CD14-positive monocyte (primary cell): ENCODE results near the gene RBM45. TPM values are rescaled to one million over a fixed set of nuclear protein-coding genes. Genes with fewer than 3 reads are reported as not detected.

Source experiments
- DNase-seq, 3 donors: peaks; one replicate each; pipeline ENCODE4 v3.0.0-alpha.2; 2011 to 2022
- H2AFZ ChIP-seq: 2 replicates; pipeline ENCODE4 v1.6.0; 2012; ENCODE audit warnings: mild to moderate bottlenecking, low read depth, low read length, inconsistent platforms; ENCODE audit not compliant: insufficient read depth, poor library complexity, severe bottlenecking
- H3K27ac ChIP-seq, 2 donors: 1 replicate in 1 of 2; 2 replicates in 1 of 2; pipeline ENCODE4 v1.5.1; 2012 to 2013; ENCODE audit warnings: low read length in 2 of 2, control low read depth in 1 of 2, inconsistent platforms in 1 of 2, low read depth in 1 of 2, mild to moderate bottlenecking in 1 of 2
- H3K27me3 ChIP-seq, 2 donors: one replicate each; pipeline versions ENCODE4 v1.6.0 to v1.6.1; 2011 to 2013; ENCODE audit warnings: low read length in 2 of 2; ENCODE audit not compliant: control insufficient read depth in 2 of 2, insufficient read depth in 2 of 2
- H3K36me3 ChIP-seq, 2 donors: replicated peaks in 1 of 2; 1 replicate in 1 of 2; 2 replicates in 1 of 2; pipeline versions ENCODE4 v1.5.1 to v1.6.1; 2012 to 2013; ENCODE audit warnings: low read length in 2 of 2, control low read depth in 1 of 2, inconsistent platforms in 1 of 2, mild to moderate bottlenecking in 1 of 2; ENCODE audit not compliant: insufficient read depth in 2 of 2, control insufficient read depth in 1 of 2
- H3K4me1 ChIP-seq, 2 donors: 1 replicate in 1 of 2; 2 replicates in 1 of 2; pipeline versions ENCODE4 v1.5.1 to v1.6.1; 2012 to 2013; ENCODE audit warnings: low read length in 2 of 2, control low read depth in 1 of 2, inconsistent platforms in 1 of 2, mild to moderate bottlenecking in 1 of 2, moderate library complexity in 1 of 2; ENCODE audit not compliant: insufficient read depth in 2 of 2, control insufficient read depth in 1 of 2
- H3K4me2 ChIP-seq: replicated peaks from 2 replicates; pipeline ENCODE3; 2012; ENCODE audit warnings: low read length, moderate library complexity, mild to moderate bottlenecking; ENCODE audit not compliant: poor library complexity, severe bottlenecking; ENCODE audit errors: extremely low read depth
- H3K4me3 ChIP-seq, 3 experiments: fragments of 200-600 bp in 1 of 3; sonication (generic) in 1 of 3; replicated peaks in 1 of 3; 1 replicate in 2 of 3; 2 replicates in 1 of 3; pipeline ENCODE4 v1.5.1; 2011 to 2013; ENCODE audit warnings: low read length in 3 of 3, mild to moderate bottlenecking in 3 of 3, control low read depth in 2 of 3, low read depth in 2 of 3, inconsistent platforms in 1 of 3, moderate library complexity in 1 of 3
- H3K79me2 ChIP-seq: 2 replicates; pipeline ENCODE4 v1.6.0; 2012; ENCODE audit warnings: mild to moderate bottlenecking, control low read depth, inconsistent platforms, low read length, moderate library complexity; ENCODE audit not compliant: insufficient read depth
- H3K9ac ChIP-seq: 2 replicates; pipeline ENCODE4 v1.6.0; 2017; ENCODE audit warnings: low read length, mild to moderate bottlenecking; ENCODE audit not compliant: insufficient read depth, poor library complexity, severe bottlenecking
- H3K9me3 ChIP-seq, 2 donors: replicated peaks in 1 of 2; 1 replicate in 1 of 2; 2 replicates in 1 of 2; pipeline versions ENCODE4 v1.5.1 to v1.6.1; 2012 to 2013; ENCODE audit warnings: low read length in 2 of 2, control low read depth in 1 of 2; ENCODE audit not compliant: control insufficient read depth in 1 of 2, insufficient read depth in 1 of 2
- H4K20me1 ChIP-seq: 2 replicates; pipeline ENCODE4 v1.6.0; 2012; ENCODE audit warnings: mild to moderate bottlenecking, low read length, control low read depth, moderate library complexity; ENCODE audit not compliant: insufficient read depth
- H3K27ac Mint-ChIP-seq, 7 donors: one replicate each; pipeline ENCODE4 v1.8.0; 2020; ENCODE audit warnings: mild to moderate bottlenecking in 7 of 7, mixed read lengths in 7 of 7, moderate library complexity in 6 of 7, inconsistent platforms in 2 of 7
- H3K27me3 Mint-ChIP-seq, 3 donors: one replicate each; pipeline ENCODE4 v1.8.0; 2021 to 2022; ENCODE audit warnings: low read depth in 3 of 3, mild to moderate bottlenecking in 3 of 3, mixed read lengths in 3 of 3, moderate library complexity in 3 of 3, inconsistent platforms in 1 of 3
- H3K36me3 Mint-ChIP-seq, 2 donors: one replicate each; pipeline ENCODE4 v1.8.0; 2020; ENCODE audit warnings: mixed read lengths in 2 of 2, inconsistent platforms in 1 of 2, mild to moderate bottlenecking in 1 of 2
- H3K4me1 Mint-ChIP-seq: one replicate; pipeline ENCODE4 v1.8.0; 2020; ENCODE audit warnings: mild to moderate bottlenecking, mixed read lengths
- H3K4me3 Mint-ChIP-seq, 2 donors: one replicate each; pipeline ENCODE4 v1.8.0; 2020; ENCODE audit warnings: mild to moderate bottlenecking in 2 of 2, mixed read lengths in 2 of 2, moderate library complexity in 1 of 2
- H3K9me3 Mint-ChIP-seq, 7 donors: one replicate each; pipeline ENCODE4 v1.8.0; 2020 to 2022; ENCODE audit warnings: mixed read lengths in 7 of 7, mild to moderate bottlenecking in 6 of 7, moderate library complexity in 6 of 7, inconsistent platforms in 2 of 7
- WGBS: methylation state at CpG from one replicate; pipeline ENCODE4 v1.1.5; 2013; ENCODE audit warnings: missing lambda C conversion rate; ENCODE audit not compliant: insufficient coverage; 5-methylcytosine and 5-hydroxymethylcytosine counted together
- intact Hi-C, 2 donors: fragments of 100-400 bp; cut with micrococcal nuclease; formaldehyde crosslinking; loops; one replicate each; pipeline versions ENCODE4 v1.15.0 to v1.15.1; 2023
- polyA plus RNA-seq, 3 donors: library from polyadenylated mRNA; depleted of rRNA in 1 of 3; unstranded in 2 of 3; stranded (reverse) in 1 of 3; fragments of 300-500 nt in 2 of 3; fragments of >200 nt in 1 of 3; fragmentation: Illumina TruSeq in 2 of 3; gene quantifications; 1 replicate in 2 of 3; 2 replicates in 1 of 3; pipeline ENCODE4 v1.2.3, GENCODE V29; 2012 to 2021
- TF ChIP-seq, protein P1 (sequence below): fragments of 200-600 bp; IDR thresholded peaks from one replicate; pipeline ENCODE4 v1.8.0; 2022; ENCODE audit warnings: antibody characterized with exemption, mild to moderate bottlenecking

Gene RBM45
- polyA plus RNA-seq, 3 donors, result 5.7 to 6.6 (median 5.9) TPM

- H3K4me3 Mint-ChIP-seq, result no peak overlapping the region
- no peak overlapping the region for H2AFZ ChIP-seq
- no peak overlapping the region for H3K27ac ChIP-seq
- no peaks in the 10 kb centered on the region for H3K9me3 ChIP-seq
- DNase-seq, result no peak
- H3K36me3 ChIP-seq, result no peaks in the 10 kb centered on the region
- H3K27me3 ChIP-seq, result no peaks in the 10 kb centered on the region
- no peak overlapping the region for H3K9ac ChIP-seq
- TF ChIP-seq, protein P1, sequence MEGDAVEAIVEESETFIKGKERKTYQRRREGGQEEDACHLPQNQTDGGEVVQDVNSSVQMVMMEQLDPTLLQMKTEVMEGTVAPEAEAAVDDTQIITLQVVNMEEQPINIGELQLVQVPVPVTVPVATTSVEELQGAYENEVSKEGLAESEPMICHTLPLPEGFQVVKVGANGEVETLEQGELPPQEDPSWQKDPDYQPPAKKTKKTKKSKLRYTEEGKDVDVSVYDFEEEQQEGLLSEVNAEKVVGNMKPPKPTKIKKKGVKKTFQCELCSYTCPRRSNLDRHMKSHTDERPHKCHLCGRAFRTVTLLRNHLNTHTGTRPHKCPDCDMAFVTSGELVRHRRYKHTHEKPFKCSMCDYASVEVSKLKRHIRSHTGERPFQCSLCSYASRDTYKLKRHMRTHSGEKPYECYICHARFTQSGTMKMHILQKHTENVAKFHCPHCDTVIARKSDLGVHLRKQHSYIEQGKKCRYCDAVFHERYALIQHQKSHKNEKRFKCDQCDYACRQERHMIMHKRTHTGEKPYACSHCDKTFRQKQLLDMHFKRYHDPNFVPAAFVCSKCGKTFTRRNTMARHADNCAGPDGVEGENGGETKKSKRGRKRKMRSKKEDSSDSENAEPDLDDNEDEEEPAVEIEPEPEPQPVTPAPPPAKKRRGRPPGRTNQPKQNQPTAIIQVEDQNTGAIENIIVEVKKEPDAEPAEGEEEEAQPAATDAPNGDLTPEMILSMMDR, result no peak
- H3K4me3 ChIP-seq, result no peak overlapping the region
- no peaks in the 10 kb centered on the region for H3K4me1 Mint-ChIP-seq
- no peak overlapping the region for H3K4me2 ChIP-seq
- no CpG with 5 or more reads among the region's 5 CpGs for WGBS
- peaks cover 0 to 2% of the 10 kb centered on the region in 2 donors for H3K36me3 Mint-ChIP-seq
- no peaks in the 10 kb centered on the region for H4K20me1 ChIP-seq
- peaks cover 4 to 7% (median 4%) of the 10 kb centered on the region in 3 donors for H3K27me3 Mint-ChIP-seq
- no peaks in the 10 kb centered on the region for H3K79me2 ChIP-seq
- H3K27ac Mint-ChIP-seq, result no peak overlapping the region
- H3K4me1 ChIP-seq, result no peaks in the 10 kb centered on the region
- intact Hi-C loops, result no loop called here
- H3K9me3 Mint-ChIP-seq, result no peaks in the 10 kb centered on the region
Observed at GRCh38 chr2:178142274-178143065, 30.2 kb downstream of the RBM45 start.

GRCh38 chr2:178143481-178143880 is 31.2 kb downstream of the RBM45 start:
- no peak overlapping the region for H3K27ac ChIP-seq
- Mint-ChIP-seq H3K27me3 (peaks cover 4 to 7% (median 4%) of the 10 kb centered on the region in 3 donors), H3K4me3 (no peak overlapping the region), H3K27ac (no peak overlapping the region), H3K9me3 (no peaks in the 10 kb centered on the region), H3K36me3 (no peaks in the 10 kb centered on the region), H3K4me1 (no peaks in the 10 kb centered on the region)
- no peaks in the 10 kb centered on the region for H3K4me1 ChIP-seq
- intact Hi-C loops, result no loop called here
- H3K4me3 ChIP-seq, result no peak overlapping the region
- no peaks in the 10 kb centered on the region for H3K9me3 ChIP-seq
- H3K9ac ChIP-seq, result no peak overlapping the region
- H3K27me3 ChIP-seq, result no peaks in the 10 kb centered on the region
- TF ChIP-seq, protein P1, result no peak
- no peaks in the 10 kb centered on the region for H4K20me1 ChIP-seq
- no peaks in the 10 kb centered on the region for H3K36me3 ChIP-seq
- DNase-seq, result no peak
- H3K79me2 ChIP-seq, result no peaks in the 10 kb centered on the region
- H3K4me2 ChIP-seq, result no peak overlapping the region
- H2AFZ ChIP-seq, result no peak overlapping the region
